Effector memory CD8-positive, alpha-beta T cell (primary cell): ENCODE results near the gene ZCCHC14.
A peak's percentile ranks its signal among the peaks of the same experiment; 100 is the strongest.
"Not testable (repeated sequence)": the region's sequence is repeated elsewhere in the genome, so short reads cannot be mapped to it uniquely, and the experiment has no call there.

Experiments used
- ATAC-seq: fragments of 150-1000 bp; cut with Tn5 transposase; replicated peaks from 2 replicates; pipeline ENCODE4 v1.10.0; 2021; ENCODE audit warnings: mild to moderate bottlenecking, moderate library complexity
- DNase-seq, 3 experiments: peaks; one replicate each; pipeline ENCODE4 v3.0.0; 2021
- H3K27ac Mint-ChIP-seq, 2 donors: one replicate each; pipeline ENCODE4 v1.8.0; 2022; ENCODE audit warnings: mild to moderate bottlenecking in 2 of 2, mixed read lengths in 2 of 2, moderate library complexity in 2 of 2
- H3K27me3 Mint-ChIP-seq, 2 donors: one replicate each; pipeline ENCODE4 v1.8.0; 2022; ENCODE audit warnings: mixed read lengths in 2 of 2
- H3K36me3 Mint-ChIP-seq: one replicate; pipeline ENCODE4 v1.8.0; 2022; ENCODE audit warnings: mild to moderate bottlenecking, moderate library complexity, mixed read lengths; ENCODE audit not compliant: insufficient read depth
- H3K4me1 Mint-ChIP-seq, 2 donors: one replicate each; pipeline ENCODE4 v1.8.0; 2022; ENCODE audit warnings: low read depth in 2 of 2, mixed read lengths in 2 of 2
- H3K4me3 Mint-ChIP-seq, 2 donors: one replicate each; pipeline ENCODE4 v1.8.0; 2022; ENCODE audit warnings: mild to moderate bottlenecking in 2 of 2, mixed read lengths in 2 of 2, moderate library complexity in 2 of 2
- H3K9me3 Mint-ChIP-seq, 2 donors: one replicate each; pipeline ENCODE4 v1.8.0; 2022; ENCODE audit warnings: mixed read lengths in 2 of 2

The ZCCHC14 gene

GRCh38 chr16:87393680-87394055, 99.2 kb downstream of the ZCCHC14 start:
- peak overlapping the region; percentile 56 to 88 for H3K27ac Mint-ChIP-seq
- peaks cover 34 to 35% of the 10 kb centered on the region in 2 donors for H3K4me1 Mint-ChIP-seq
- no peaks in the 10 kb centered on the region for H3K27me3 Mint-ChIP-seq
- DNase-seq (no peak), ATAC-seq (no peak)
- peak overlapping the region; percentile 82 to 90 for H3K4me3 Mint-ChIP-seq
- H3K9me3 Mint-ChIP-seq = no peaks in the 10 kb centered on the region
- peaks cover 55% of the 10 kb centered on the region for H3K36me3 Mint-ChIP-seq

GRCh38 chr16:87392821-87393679, 99.8 kb downstream of the ZCCHC14 start:
- DNase-seq = peak in 2 of 3 experiments; percentile 19 to 42
- H3K4me1 Mint-ChIP-seq = peaks cover 36 to 41% of the 10 kb centered on the region in 2 donors

GRCh38 chr16:87391950-87392820, 100.6 kb downstream of the ZCCHC14 start, which contains the start of gene MAP1LC3B:
TSS of gene MAP1LC3B (plus strand) at chr16:87392336. CDS start at chr16:87392428, 92 bp downstream.
- peak within 1 kb of the TSS; percentile 89 to 90 for H3K27ac Mint-ChIP-seq
- peak; percentile 96 to 99 (median 99) for DNase-seq
- H3K4me3 Mint-ChIP-seq = peak within 1 kb of the TSS; percentile 85 to 90
- H3K36me3 Mint-ChIP-seq = peaks cover 47% of the 10 kb centered on the region
- no peaks in the 10 kb centered on the region for H3K9me3 Mint-ChIP-seq
- peak; percentile 66 for ATAC-seq
- no peaks in the 10 kb centered on the region for H3K27me3 Mint-ChIP-seq
- H3K4me1 Mint-ChIP-seq = peaks cover 42 to 49% of the 10 kb centered on the region in 2 donors

More at GRCh38 chr16:87392821-87393679, 99.8 kb downstream of the ZCCHC14 start:
- peaks cover 56% of the 10 kb centered on the region for H3K36me3 Mint-ChIP-seq
- no peaks in the 10 kb centered on the region for H3K9me3 Mint-ChIP-seq
- H3K4me3 Mint-ChIP-seq = peak overlapping the region; percentile 82 to 90
- peak overlapping the region; percentile 71 to 88 for H3K27ac Mint-ChIP-seq
- ATAC-seq = no peak
- no peaks in the 10 kb centered on the region for H3K27me3 Mint-ChIP-seq

GRCh38 chr16:87391324-87391949, 101.4 kb downstream of the ZCCHC14 start:
- ATAC-seq = no peak
- H3K9me3 Mint-ChIP-seq = no peaks in the 10 kb centered on the region
- H3K27ac Mint-ChIP-seq = peak overlapping the region; percentile 89 to 90
- peaks cover 46 to 48% of the 10 kb centered on the region in 2 donors for H3K4me1 Mint-ChIP-seq
- H3K36me3 Mint-ChIP-seq = peaks cover 41% of the 10 kb centered on the region
- no peaks in the 10 kb centered on the region for H3K27me3 Mint-ChIP-seq
- DNase-seq = no peak
- H3K4me3 Mint-ChIP-seq = peak overlapping the region; percentile 83 to 85

- DNase-seq = no peak
- Mint-ChIP-seq H3K4me3 (peak overlapping the region; percentile 83 to 85), H3K9me3 (no peaks in the 10 kb centered on the region), H3K4me1 (peaks cover 48 to 50% of the 10 kb centered on the region in 2 donors), H3K27ac (peak overlapping the region; percentile 89 to 90), H3K27me3 (no peaks in the 10 kb centered on the region), H3K36me3 (peaks cover 42% of the 10 kb centered on the region)
- ATAC-seq = no peak
These were observed 102.0 kb downstream of the ZCCHC14 start for GRCh38 chr16:87390641-87391323.

- DNase-seq, H3K9me3 Mint-ChIP-seq, H3K4me3 Mint-ChIP-seq, H3K27me3 Mint-ChIP-seq, ATAC-seq: not testable (repeated sequence)
- peak overlapping the region in 1 of 2 donors; percentile 38 for H3K27ac Mint-ChIP-seq
- H3K4me1 Mint-ChIP-seq = peaks cover 42 to 50% of the 10 kb centered on the region in 2 donors
- peaks cover 43% of the 10 kb centered on the region for H3K36me3 Mint-ChIP-seq
These were observed 102.9 kb downstream of the ZCCHC14 start for GRCh38 chr16:87389914-87390313.

- H3K36me3 Mint-ChIP-seq = peaks cover 43% of the 10 kb centered on the region
- H3K4me1 Mint-ChIP-seq = peaks cover 43% of the 10 kb centered on the region in 2 donors
- DNase-seq = no peak
These were observed 103.6 kb downstream of the ZCCHC14 start for GRCh38 chr16:87389245-87389644.

GRCh38 chr16:87388818-87389134, 104.0 kb downstream of the ZCCHC14 start:
- Mint-ChIP-seq H3K27me3 (no peaks in the 10 kb centered on the region), H3K4me3 (peak overlapping the region; percentile 48 to 53), H3K36me3 (peaks cover 45% of the 10 kb centered on the region), H3K27ac (peak overlapping the region; percentile 94 to 97), H3K4me1 (peaks cover 39 to 41% of the 10 kb centered on the region in 2 donors), H3K9me3 (peaks cover 0 to 1% of the 10 kb centered on the region in 2 donors)
- DNase-seq (no peak), ATAC-seq (no peak)

More at GRCh38 chr16:87389245-87389644, 103.6 kb downstream of the ZCCHC14 start:
- no peaks in the 10 kb centered on the region for H3K27me3 Mint-ChIP-seq
- H3K4me3 Mint-ChIP-seq = no peak overlapping the region
- H3K9me3 Mint-ChIP-seq = no peaks in the 10 kb centered on the region
- no peak for ATAC-seq
- peak overlapping the region; percentile 38 to 60 for H3K27ac Mint-ChIP-seq

GRCh38 chr16:87387942-87388817, 104.6 kb downstream of the ZCCHC14 start:
- Mint-ChIP-seq H3K4me1 (peaks cover 33 to 36% of the 10 kb centered on the region in 2 donors), H3K9me3 (peaks cover 0 to 1% of the 10 kb centered on the region in 2 donors), H3K27me3 (no peaks in the 10 kb centered on the region), H3K4me3 (peak overlapping the region; percentile 48 to 53), H3K27ac (peak overlapping the region; percentile 94 to 97), H3K36me3 (peaks cover 43% of the 10 kb centered on the region)
- peak; percentile 84 to 87 (median 85) for DNase-seq
- ATAC-seq = peak; percentile 68

- H3K27ac Mint-ChIP-seq = peak overlapping the region; percentile 99 to 100
These were observed 108.0 kb downstream of the ZCCHC14 start for GRCh38 chr16:87384875-87385167.

GRCh38 chr16:87384162-87384874, 108.5 kb downstream of the ZCCHC14 start:
- peaks cover 46 to 59% of the 10 kb centered on the region in 2 donors for H3K4me1 Mint-ChIP-seq
- H3K27ac Mint-ChIP-seq = peak overlapping the region; percentile 99 to 100
- peaks cover 0 to 1% of the 10 kb centered on the region in 2 donors for H3K9me3 Mint-ChIP-seq
- peaks cover 36% of the 10 kb centered on the region for H3K36me3 Mint-ChIP-seq
- H3K27me3 Mint-ChIP-seq = no peaks in the 10 kb centered on the region
- peak overlapping the region; percentile 92 to 95 for H3K4me3 Mint-ChIP-seq
- no peak for ATAC-seq
- no peak for DNase-seq

More at GRCh38 chr16:87384875-87385167, 108.0 kb downstream of the ZCCHC14 start:
- not testable (repeated sequence) for H3K9me3 Mint-ChIP-seq, ATAC-seq, H3K27me3 Mint-ChIP-seq, DNase-seq
- H3K4me3 Mint-ChIP-seq = peak overlapping the region; percentile 92 to 95
- peaks cover 36% of the 10 kb centered on the region for H3K36me3 Mint-ChIP-seq
- H3K4me1 Mint-ChIP-seq = peaks cover 47 to 59% of the 10 kb centered on the region in 2 donors
